Neural cell (in vitro differentiated cells): ENCODE measurements around the gene ZNF853. TPM values are rescaled to one million over a fixed set of nuclear protein-coding genes. Genes with fewer than 3 reads are reported as not detected.

Experiments
- H2AFZ ChIP-seq: fragments of 200-600, 300-800 bp; sonication (generic), shearing (Covaris generic); 2 replicates; pipeline ENCODE4 v1.6.0; 2014; ENCODE audit warnings: low read depth, mild to moderate bottlenecking, antibody characterized with exemption, low read length, moderate library complexity
- H3F3A ChIP-seq: fragments of 200-600 bp; shearing (Covaris generic); 2 replicates; pipeline ENCODE4 v1.6.1; 2016; ENCODE audit warnings: mild to moderate bottlenecking, moderate library complexity, mixed read lengths, antibody characterized with exemption, low read length; ENCODE audit not compliant: insufficient read depth, poor library complexity, severe bottlenecking
- H3K27ac ChIP-seq: fragments of 200-600, 300-800 bp; sonication (generic), shearing (Covaris generic); 2 replicates; pipeline ENCODE4 v1.5.1; 2014; ENCODE audit warnings: mild to moderate bottlenecking, low read length, moderate library complexity
- H3K27me3 ChIP-seq: fragments of 300-800, 200-600 bp; sonication (generic), shearing (Covaris generic); 2 replicates; pipeline ENCODE4 v1.6.0; 2014; ENCODE audit warnings: mild to moderate bottlenecking, low read depth, low read length, moderate library complexity; ENCODE audit not compliant: insufficient read depth
- H3K36me3 ChIP-seq: fragments of 300-800, 200-600 bp; sonication (generic), shearing (Covaris generic); 2 replicates; pipeline ENCODE4 v1.5.1; 2014; ENCODE audit warnings: mild to moderate bottlenecking, antibody characterized with exemption, low read length, moderate library complexity; ENCODE audit not compliant: insufficient read depth
- H3K4me2 ChIP-seq: fragments of 300-800, 200-600 bp; sonication (generic), shearing (Covaris generic); 2 replicates; pipeline ENCODE4 v1.6.0; 2014; ENCODE audit warnings: mild to moderate bottlenecking, low read length
- H3K4me3 ChIP-seq: fragments of 300-800, 200-600 bp; sonication (generic), shearing (Covaris generic); 2 replicates; pipeline ENCODE4 v1.5.1; 2014; ENCODE audit warnings: mild to moderate bottlenecking, low read length, moderate library complexity
- H3K79me2 ChIP-seq: fragments of 200-600 bp; shearing (Covaris generic); replicated peaks from 2 replicates; pipeline ENCODE4 v1.6.0; 2014; ENCODE audit warnings: mild to moderate bottlenecking, low read length, moderate library complexity; ENCODE audit not compliant: insufficient read depth
- H3K9ac ChIP-seq: fragments of 300-800, 200-600 bp; sonication (generic), shearing (Covaris generic); 2 replicates; pipeline ENCODE4 v1.6.1; 2016; ENCODE audit warnings: mild to moderate bottlenecking, low read length, mixed read lengths
- H3K9me2 ChIP-seq: fragments of 200-600 bp; shearing (Covaris generic); 2 replicates; pipeline ENCODE4 v1.6.1; 2016; ENCODE audit warnings: mild to moderate bottlenecking, low read length, mixed read lengths; ENCODE audit not compliant: insufficient read depth
- H3K9me3 ChIP-seq: fragments of 200-600, 300-800 bp; sonication (generic), shearing (Covaris generic); 2 replicates; pipeline ENCODE4 v1.6.1; 2016; ENCODE audit warnings: mild to moderate bottlenecking, mixed run types, low read length, moderate library complexity, mixed read lengths
- H4K20me1 ChIP-seq: fragments of 200-600 bp; shearing (Covaris generic); 2 replicates; pipeline ENCODE4 v1.6.1; 2016; ENCODE audit warnings: mild to moderate bottlenecking, mixed run types; ENCODE audit not compliant: insufficient read depth
- EP300 ChIP-seq: fragments of 450-650 bp; conservative IDR thresholded peaks from 2 replicates; pipeline ENCODE4 v1.6.1; 2014; ENCODE audit warnings: antibody characterized with exemption, mild to moderate bottlenecking, moderate library complexity; ENCODE audit not compliant: poor library complexity, severe bottlenecking
- EZH2 ChIP-seq: fragments of 200-600, 300-800 bp; shearing (Covaris generic), sonication (generic); IDR thresholded peaks from 2 replicates; pipeline ENCODE4 v1.6.1; 2014; ENCODE audit warnings: antibody characterized with exemption, low read length, borderline replicate concordance, mild to moderate bottlenecking; ENCODE audit not compliant: insufficient read depth, poor library complexity, severe bottlenecking
- MXI1 ChIP-seq: fragments of 450-650 bp; conservative IDR thresholded peaks from 2 replicates; pipeline ENCODE4 v1.6.1; 2014; ENCODE audit warnings: antibody characterized with exemption, mild to moderate bottlenecking; ENCODE audit not compliant: poor library complexity, severe bottlenecking
- POLR2AphosphoS5 ChIP-seq: IDR thresholded peaks from 2 replicates; pipeline ENCODE4 v1.6.1; 2012
- RAD21 ChIP-seq: fragments of 450-650 bp; conservative IDR thresholded peaks from 2 replicates; pipeline ENCODE4 v1.6.1; 2014; ENCODE audit warnings: antibody characterized with exemption, mild to moderate bottlenecking, moderate library complexity
- SMC3 ChIP-seq: fragments of 450-650 bp; conservative IDR thresholded peaks from 2 replicates; pipeline ENCODE4 v1.6.1; 2014; ENCODE audit warnings: antibody characterized with exemption, mild to moderate bottlenecking, moderate library complexity; ENCODE audit not compliant: poor library complexity
- TAF1 ChIP-seq: IDR thresholded peaks from 2 replicates; pipeline ENCODE4 v1.6.1; 2012; ENCODE audit warnings: low read depth
- polyA plus RNA-seq: library from polyadenylated mRNA; depleted of rRNA; stranded (reverse); fragments of >200 nt; gene quantifications from 2 replicates; pipeline ENCODE4 v1.2.3, GENCODE V29; 2014
- TF ChIP-seq, protein P1 (sequence below): IDR thresholded peaks from 2 replicates; pipeline ENCODE4 v1.6.1; 2012; ENCODE audit warnings: borderline replicate concordance
- TF ChIP-seq, protein P2 (sequence below): fragments of 450-650 bp; IDR thresholded peaks from 2 replicates; pipeline ENCODE4 v1.5.1; 2014; ENCODE audit warnings: antibody characterized with exemption, mild to moderate bottlenecking, moderate library complexity; ENCODE audit not compliant: poor library complexity, severe bottlenecking

ZNF853 gene
- polyA plus RNA-seq, 1 donor from 2014 or later: 8.7 TPM

DNA sequence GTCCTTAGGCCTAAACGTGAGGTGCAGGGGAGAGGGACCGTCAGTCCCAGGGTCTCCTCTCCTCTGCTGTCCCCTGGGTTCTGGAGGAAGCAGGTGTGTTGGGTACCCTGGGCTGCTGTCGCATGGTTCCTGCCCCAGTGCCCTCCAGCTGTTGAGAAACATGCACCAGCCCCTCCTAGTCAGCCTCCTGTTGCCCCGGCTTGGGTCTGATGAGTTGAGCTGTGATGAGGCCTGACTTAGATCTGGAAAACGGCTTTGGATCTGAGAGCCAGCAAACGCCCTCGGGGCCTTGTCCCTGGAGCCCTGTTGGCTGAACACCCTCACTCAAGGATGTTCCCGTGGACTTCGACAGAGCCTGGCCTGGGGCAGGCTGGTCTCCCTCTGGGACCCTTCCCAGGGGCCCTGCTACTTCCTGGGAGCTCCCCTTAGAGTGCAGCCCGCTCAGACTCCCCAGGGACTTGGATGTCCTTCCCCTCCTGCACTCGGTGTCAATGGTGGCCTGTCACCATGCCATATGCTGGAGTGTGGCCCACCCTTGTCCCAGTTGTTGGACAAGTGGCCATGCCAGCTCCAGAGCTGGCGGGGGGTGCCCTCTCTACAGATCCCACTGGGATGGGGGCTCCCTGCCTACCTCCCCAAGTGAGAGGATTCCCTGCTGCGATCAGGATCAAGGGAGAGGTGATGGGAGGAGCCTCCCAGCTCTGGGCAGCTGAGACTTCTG is 34.0 kb downstream of the ZNF853 start:
- Histone ChIP-seq H3F3A (no peaks in the 10 kb centered on the region), H4K20me1 (no peaks in the 10 kb centered on the region), H3K79me2 (no peaks in the 10 kb centered on the region), H2AFZ (no peak overlapping the region), H3K36me3 (peaks cover 15% of the 10 kb centered on the region), H3K9ac (no peak overlapping the region), H3K4me3 (no peak overlapping the region), H3K27ac (no peak overlapping the region), H3K27me3 (no peaks in the 10 kb centered on the region), H3K4me2 (no peak overlapping the region), H3K9me3 (peaks cover 6% of the 10 kb centered on the region), H3K9me2 (no peaks in the 10 kb centered on the region)
- TF ChIP-seq, protein P1, sequence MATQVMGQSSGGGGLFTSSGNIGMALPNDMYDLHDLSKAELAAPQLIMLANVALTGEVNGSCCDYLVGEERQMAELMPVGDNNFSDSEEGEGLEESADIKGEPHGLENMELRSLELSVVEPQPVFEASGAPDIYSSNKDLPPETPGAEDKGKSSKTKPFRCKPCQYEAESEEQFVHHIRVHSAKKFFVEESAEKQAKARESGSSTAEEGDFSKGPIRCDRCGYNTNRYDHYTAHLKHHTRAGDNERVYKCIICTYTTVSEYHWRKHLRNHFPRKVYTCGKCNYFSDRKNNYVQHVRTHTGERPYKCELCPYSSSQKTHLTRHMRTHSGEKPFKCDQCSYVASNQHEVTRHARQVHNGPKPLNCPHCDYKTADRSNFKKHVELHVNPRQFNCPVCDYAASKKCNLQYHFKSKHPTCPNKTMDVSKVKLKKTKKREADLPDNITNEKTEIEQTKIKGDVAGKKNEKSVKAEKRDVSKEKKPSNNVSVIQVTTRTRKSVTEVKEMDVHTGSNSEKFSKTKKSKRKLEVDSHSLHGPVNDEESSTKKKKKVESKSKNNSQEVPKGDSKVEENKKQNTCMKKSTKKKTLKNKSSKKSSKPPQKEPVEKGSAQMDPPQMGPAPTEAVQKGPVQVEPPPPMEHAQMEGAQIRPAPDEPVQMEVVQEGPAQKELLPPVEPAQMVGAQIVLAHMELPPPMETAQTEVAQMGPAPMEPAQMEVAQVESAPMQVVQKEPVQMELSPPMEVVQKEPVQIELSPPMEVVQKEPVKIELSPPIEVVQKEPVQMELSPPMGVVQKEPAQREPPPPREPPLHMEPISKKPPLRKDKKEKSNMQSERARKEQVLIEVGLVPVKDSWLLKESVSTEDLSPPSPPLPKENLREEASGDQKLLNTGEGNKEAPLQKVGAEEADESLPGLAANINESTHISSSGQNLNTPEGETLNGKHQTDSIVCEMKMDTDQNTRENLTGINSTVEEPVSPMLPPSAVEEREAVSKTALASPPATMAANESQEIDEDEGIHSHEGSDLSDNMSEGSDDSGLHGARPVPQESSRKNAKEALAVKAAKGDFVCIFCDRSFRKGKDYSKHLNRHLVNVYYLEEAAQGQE: no peak
- TF ChIP-seq EP300 (no peak), MXI1 (no peak), TAF1 (no peak), POLR2AphosphoS5 (no peak), EZH2 (no peak), RAD21 (no peak), SMC3 (no peak)
- TF ChIP-seq, protein P2, sequence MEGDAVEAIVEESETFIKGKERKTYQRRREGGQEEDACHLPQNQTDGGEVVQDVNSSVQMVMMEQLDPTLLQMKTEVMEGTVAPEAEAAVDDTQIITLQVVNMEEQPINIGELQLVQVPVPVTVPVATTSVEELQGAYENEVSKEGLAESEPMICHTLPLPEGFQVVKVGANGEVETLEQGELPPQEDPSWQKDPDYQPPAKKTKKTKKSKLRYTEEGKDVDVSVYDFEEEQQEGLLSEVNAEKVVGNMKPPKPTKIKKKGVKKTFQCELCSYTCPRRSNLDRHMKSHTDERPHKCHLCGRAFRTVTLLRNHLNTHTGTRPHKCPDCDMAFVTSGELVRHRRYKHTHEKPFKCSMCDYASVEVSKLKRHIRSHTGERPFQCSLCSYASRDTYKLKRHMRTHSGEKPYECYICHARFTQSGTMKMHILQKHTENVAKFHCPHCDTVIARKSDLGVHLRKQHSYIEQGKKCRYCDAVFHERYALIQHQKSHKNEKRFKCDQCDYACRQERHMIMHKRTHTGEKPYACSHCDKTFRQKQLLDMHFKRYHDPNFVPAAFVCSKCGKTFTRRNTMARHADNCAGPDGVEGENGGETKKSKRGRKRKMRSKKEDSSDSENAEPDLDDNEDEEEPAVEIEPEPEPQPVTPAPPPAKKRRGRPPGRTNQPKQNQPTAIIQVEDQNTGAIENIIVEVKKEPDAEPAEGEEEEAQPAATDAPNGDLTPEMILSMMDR: no peak

DNA sequence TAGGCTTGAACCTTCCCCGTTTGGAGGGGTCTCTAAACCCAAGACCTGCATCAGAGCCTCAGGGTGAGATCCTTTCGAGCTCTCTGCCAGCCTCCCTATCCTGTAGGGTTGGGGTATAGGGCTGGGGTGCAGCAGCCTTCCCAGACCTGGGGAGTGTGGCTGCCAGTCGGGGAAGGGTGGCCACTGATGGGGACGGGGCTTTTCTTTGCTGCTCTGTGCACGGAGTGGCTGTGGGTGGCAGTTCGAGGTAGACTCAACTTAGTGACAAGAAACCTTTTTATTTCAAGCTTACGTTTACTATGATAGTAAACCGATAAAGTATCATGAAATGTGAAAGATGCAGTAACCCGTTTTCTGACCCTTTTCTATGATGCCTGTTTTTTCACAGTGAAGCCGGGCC is 34.7 kb downstream of the ZNF853 start:
- no peak for TF ChIP-seq POLR2AphosphoS5
- TF ChIP-seq, protein P1: no peak
- TF ChIP-seq EZH2: no peak
- TF ChIP-seq TAF1: no peak
- Histone ChIP-seq H3K79me2 (no peaks in the 10 kb centered on the region), H3K36me3 (peaks cover 20% of the 10 kb centered on the region), H3K27ac (no peak overlapping the region), H3K9me3 (peaks cover 9% of the 10 kb centered on the region), H2AFZ (no peak overlapping the region), H3K4me2 (no peak overlapping the region), H4K20me1 (no peaks in the 10 kb centered on the region), H3K27me3 (no peaks in the 10 kb centered on the region), H3F3A (no peaks in the 10 kb centered on the region), H3K4me3 (no peak overlapping the region), H3K9ac (no peak overlapping the region), H3K9me2 (no peaks in the 10 kb centered on the region)
